ENCODE results near the gene SLC6A12.

The SLC6A12 gene

GRCh38 chr12:179885-180284, 34.1 kb downstream of the SLC6A12 start:
- no peak overlapping the region for H2BK15ac ChIP-seq (ENCODE audit: low read length)
- H4K8ac ChIP-seq (ENCODE audit: low read depth, low read length): no peak overlapping the region
- H4K91ac ChIP-seq (ENCODE audit: low read depth, low read length, poor library complexity): no peak overlapping the region
- no peak overlapping the region for H2BK5ac ChIP-seq (ENCODE audit: low read length)
- no peak overlapping the region for H3K9ac ChIP-seq (ENCODE audit: low read depth, low read length, poor library complexity)
- H2BK120ac ChIP-seq (ENCODE audit: low read depth, low read length): no peak overlapping the region
- peak overlapping the region; percentile 3 for H2AK5ac ChIP-seq (ENCODE audit: low read depth, low read length)
- peaks cover 0 to 16% (median 0%) of the 10 kb centered on the region in 3 experiments for H3K27me3 ChIP-seq (ENCODE audit: control insufficient read depth in 3 of 3, insufficient read depth in 3 of 3, low read depth in 1 of 3, low read length in 3 of 3)
- H3K4me1 ChIP-seq (ENCODE audit: control insufficient read depth in 2 of 2, insufficient read depth in 1 of 2, low read depth in 1 of 2, low read length in 2 of 2): peaks cover 0 to 13% of the 10 kb centered on the region in 2 donors
- peaks cover 2% of the 10 kb centered on the region for H3K79me1 ChIP-seq (ENCODE audit: low read depth, low read length)
- H2AFZ ChIP-seq (ENCODE audit: low read length): no peak overlapping the region
- no peaks in the 10 kb centered on the region for H3K9me3 ChIP-seq (replicated peaks in 1 of 2; ENCODE audit: control insufficient read depth in 2 of 2, insufficient read depth in 1 of 2, low read depth in 1 of 2, low read length in 2 of 2)
- no peak overlapping the region for H3K4ac ChIP-seq (ENCODE audit: low read length)
- H3K18ac ChIP-seq (ENCODE audit: low read length): peak overlapping the region; percentile 5
- H3K4me3 ChIP-seq (ENCODE audit: low read length in 2 of 2): no peak overlapping the region
- no peak overlapping the region for H3K23ac ChIP-seq (ENCODE audit: low read depth, low read length, poor library complexity)
- H3K36me3 ChIP-seq (replicated peaks in 1 of 2; ENCODE audit: control insufficient read depth in 2 of 2, insufficient read depth in 2 of 2, low read length in 2 of 2): no peaks in the 10 kb centered on the region
- no peak for DNase-seq (ENCODE audit: low spot score)
- no CpG with 5 or more reads among the region's 5 CpGs for WGBS, 2 donors (ENCODE audit: extremely low coverage in 2 of 2, insufficient read length in 2 of 2, insufficient replicate concordance in 1 of 2)
- H3K27ac ChIP-seq (replicated peaks; ENCODE audit: low read length): no peak overlapping the region
- H2BK12ac ChIP-seq (ENCODE audit: low read length): no peak overlapping the region
- H3K4me2 ChIP-seq (ENCODE audit: insufficient read depth, low read length, poor library complexity, severe bottlenecking): no peak overlapping the region
- H3K14ac ChIP-seq (ENCODE audit: low read length): no peak overlapping the region

DNA sequence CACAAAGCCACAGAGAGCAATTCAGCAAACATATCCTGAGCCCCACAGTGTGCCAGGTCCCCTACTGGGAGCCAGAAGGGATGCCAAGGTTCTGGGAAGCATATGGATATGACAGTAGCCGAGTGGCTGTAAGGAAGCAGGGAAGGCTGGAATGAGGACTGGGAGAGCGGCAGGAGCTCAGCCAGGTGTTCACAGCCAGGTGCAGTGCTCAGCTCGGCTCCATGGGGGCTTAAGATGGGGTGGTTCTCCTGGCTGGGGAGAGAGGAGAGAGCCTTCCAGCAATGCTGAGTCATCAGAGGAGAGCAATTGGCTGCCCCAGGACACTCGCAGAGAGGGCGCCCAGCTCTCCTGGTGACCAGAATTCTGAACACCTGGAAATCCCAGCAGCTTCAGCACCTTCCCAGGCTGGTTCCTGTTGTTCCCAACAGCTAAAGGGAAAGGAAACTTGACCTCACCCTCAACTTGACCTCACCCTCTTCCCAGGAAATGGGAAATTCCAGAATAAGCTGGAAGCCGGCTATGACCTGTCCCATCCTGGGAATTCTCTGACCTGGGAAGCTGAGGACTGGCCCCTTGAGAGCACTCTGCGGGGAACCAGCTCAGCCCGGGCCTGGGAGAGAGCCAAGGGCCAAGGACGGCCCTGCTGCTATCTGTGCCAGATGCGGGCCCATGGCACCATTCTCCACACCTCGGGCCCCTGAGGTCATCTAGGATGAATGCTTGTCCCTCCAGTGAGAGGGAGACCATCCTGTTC, 34.6 kb downstream of the SLC6A12 start:
- H3K23ac ChIP-seq (ENCODE audit: low read depth, low read length, poor library complexity): no peak overlapping the region
- peak overlapping the region; percentile 56 for H2BK5ac ChIP-seq (ENCODE audit: low read length)
- H3K4me2 ChIP-seq (ENCODE audit: insufficient read depth, low read length, poor library complexity, severe bottlenecking): no peak overlapping the region
- DNase-seq (ENCODE audit: low spot score): no peak
- H2AFZ ChIP-seq (ENCODE audit: low read length): no peak overlapping the region
- no peak overlapping the region for H4K8ac ChIP-seq (ENCODE audit: low read depth, low read length)
- H3K14ac ChIP-seq (ENCODE audit: low read length): peak overlapping the region; percentile 39
- no peak overlapping the region for H2BK15ac ChIP-seq (ENCODE audit: low read length)
- H3K27me3 ChIP-seq (ENCODE audit: control insufficient read depth in 3 of 3, insufficient read depth in 3 of 3, low read depth in 1 of 3, low read length in 3 of 3): peaks cover 0 to 16% (median 0%) of the 10 kb centered on the region in 3 experiments
- no peak overlapping the region for H2BK12ac ChIP-seq (ENCODE audit: low read length)
- H3K4me3 ChIP-seq (ENCODE audit: low read length in 2 of 2): no peak overlapping the region
- H3K4ac ChIP-seq (ENCODE audit: low read length): no peak overlapping the region
- H3K18ac ChIP-seq (ENCODE audit: low read length): peak overlapping the region; percentile 25
- no peak overlapping the region for H3K27ac ChIP-seq (replicated peaks; ENCODE audit: low read length)
- H2AK5ac ChIP-seq (ENCODE audit: low read depth, low read length): peak overlapping the region; percentile 3
- peak overlapping the region; percentile 12 for H4K91ac ChIP-seq (ENCODE audit: low read depth, low read length, poor library complexity)
- no peak overlapping the region for H2BK120ac ChIP-seq (ENCODE audit: low read depth, low read length)
- WGBS, 2 donors (ENCODE audit: extremely low coverage in 2 of 2, insufficient read length in 2 of 2, insufficient replicate concordance in 1 of 2): no CpG with 5 or more reads among the region's 11 CpGs
- H3K9me3 ChIP-seq (replicated peaks in 1 of 2; ENCODE audit: control insufficient read depth in 2 of 2, insufficient read depth in 1 of 2, low read depth in 1 of 2, low read length in 2 of 2): no peaks in the 10 kb centered on the region
- H3K79me1 ChIP-seq (ENCODE audit: low read depth, low read length): peaks cover 2% of the 10 kb centered on the region
- peaks cover 0 to 13% of the 10 kb centered on the region in 2 donors for H3K4me1 ChIP-seq (ENCODE audit: control insufficient read depth in 2 of 2, insufficient read depth in 1 of 2, low read depth in 1 of 2, low read length in 2 of 2)
- no peak overlapping the region for H3K9ac ChIP-seq (ENCODE audit: low read depth, low read length, poor library complexity)
- H3K36me3 ChIP-seq (replicated peaks in 1 of 2; ENCODE audit: control insufficient read depth in 2 of 2, insufficient read depth in 2 of 2, low read length in 2 of 2): no peaks in the 10 kb centered on the region

- Histone ChIP-seq H3K4me1 (ENCODE audit: control insufficient read depth in 2 of 2, insufficient read depth in 1 of 2, low read depth in 1 of 2, low read length in 2 of 2) (peaks cover 0 to 13% of the 10 kb centered on the region in 2 donors), H2BK120ac (ENCODE audit: low read depth, low read length) (no peak overlapping the region), H2BK12ac (ENCODE audit: low read length) (no peak overlapping the region), H4K91ac (ENCODE audit: low read depth, low read length, poor library complexity) (no peak overlapping the region), H3K4me2 (ENCODE audit: insufficient read depth, low read length, poor library complexity, severe bottlenecking) (no peak overlapping the region), H2AK5ac (ENCODE audit: low read depth, low read length) (peak overlapping the region; percentile 12), H3K79me1 (ENCODE audit: low read depth, low read length) (peaks cover 2% of the 10 kb centered on the region), H3K23ac (ENCODE audit: low read depth, low read length, poor library complexity) (no peak overlapping the region), H2BK5ac (ENCODE audit: low read length) (peak overlapping the region; percentile 56), H3K36me3 (replicated peaks in 1 of 2; ENCODE audit: control insufficient read depth in 2 of 2, insufficient read depth in 2 of 2, low read length in 2 of 2) (no peaks in the 10 kb centered on the region), H4K8ac (ENCODE audit: low read depth, low read length) (peak overlapping the region; percentile 20), H3K27ac (replicated peaks; ENCODE audit: low read length) (no peak overlapping the region), H3K9me3 (replicated peaks in 1 of 2; ENCODE audit: control insufficient read depth in 2 of 2, insufficient read depth in 1 of 2, low read depth in 1 of 2, low read length in 2 of 2) (no peaks in the 10 kb centered on the region), H3K18ac (ENCODE audit: low read length) (no peak overlapping the region), H2AFZ (ENCODE audit: low read length) (no peak overlapping the region), H3K4me3 (ENCODE audit: low read length in 2 of 2) (no peak overlapping the region), H2BK15ac (ENCODE audit: low read length) (no peak overlapping the region), H3K27me3 (ENCODE audit: control insufficient read depth in 3 of 3, insufficient read depth in 3 of 3, low read depth in 1 of 3, low read length in 3 of 3) (peaks cover 0 to 19% (median 0%) of the 10 kb centered on the region in 3 experiments), H3K9ac (ENCODE audit: low read depth, low read length, poor library complexity) (no peak overlapping the region), H3K14ac (ENCODE audit: low read length) (peak overlapping the region; percentile 39), H3K4ac (ENCODE audit: low read length) (no peak overlapping the region)
- WGBS, 2 donors (ENCODE audit: extremely low coverage in 2 of 2, insufficient read length in 2 of 2, insufficient replicate concordance in 1 of 2): no CpG with 5 or more reads among the region's 3 CpGs
- no peak for DNase-seq (ENCODE audit: low spot score)
Observed at GRCh38 chr12:178829-179109, 35.2 kb downstream of the SLC6A12 start.

DNA sequence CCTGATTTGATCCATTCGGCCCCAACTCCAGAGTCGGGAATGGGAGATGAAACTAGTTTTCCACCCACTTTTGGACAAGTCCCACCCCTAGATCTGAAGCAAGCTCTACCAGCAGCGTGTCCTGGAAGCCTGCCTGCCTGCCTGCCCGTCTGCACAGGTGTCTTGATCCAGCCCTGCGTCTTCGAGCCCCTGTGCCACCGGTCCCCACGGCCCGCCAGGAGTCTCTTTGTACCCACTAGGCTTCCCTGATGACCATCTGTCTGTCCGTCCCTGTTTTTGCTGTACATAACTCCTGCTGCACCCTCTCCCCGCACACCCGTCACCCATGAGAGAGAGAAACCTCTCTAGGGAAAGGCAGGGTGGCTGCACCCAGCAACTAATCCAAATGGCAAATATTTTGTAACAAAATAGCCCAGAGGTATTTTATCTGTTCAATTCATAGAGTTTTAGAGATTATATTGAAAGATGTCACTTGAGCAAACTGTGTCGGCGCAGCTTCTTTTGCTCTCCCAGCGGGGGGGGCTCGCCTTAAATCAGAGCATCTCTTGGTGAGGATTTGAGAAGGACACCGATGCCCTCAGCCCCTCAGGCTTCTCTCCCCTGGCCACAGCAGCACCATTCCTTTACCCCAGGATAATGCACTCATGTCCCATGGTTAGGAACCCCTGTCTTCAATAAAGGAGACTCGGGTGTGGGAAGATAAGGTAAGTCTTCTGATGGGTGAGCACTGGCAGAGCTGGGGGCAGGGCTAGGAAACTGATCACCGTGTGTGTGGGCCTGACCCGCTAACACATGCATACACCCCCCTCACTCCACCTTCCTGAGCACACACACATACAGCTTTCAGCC, 35.8 kb downstream of the SLC6A12 start:
- Histone ChIP-seq H3K36me3 (replicated peaks in 1 of 2; ENCODE audit: control insufficient read depth in 2 of 2, insufficient read depth in 2 of 2, low read length in 2 of 2) (no peaks in the 10 kb centered on the region), H3K14ac (ENCODE audit: low read length) (no peak overlapping the region), H2BK5ac (ENCODE audit: low read length) (no peak overlapping the region), H3K79me1 (ENCODE audit: low read depth, low read length) (peaks cover 2% of the 10 kb centered on the region), H2AFZ (ENCODE audit: low read length) (no peak overlapping the region), H3K4me3 (ENCODE audit: low read length in 2 of 2) (no peak overlapping the region), H2BK15ac (ENCODE audit: low read length) (no peak overlapping the region), H3K23ac (ENCODE audit: low read depth, low read length, poor library complexity) (no peak overlapping the region), H3K18ac (ENCODE audit: low read length) (peak overlapping the region; percentile 11), H3K4ac (ENCODE audit: low read length) (no peak overlapping the region), H3K4me1 (ENCODE audit: control insufficient read depth in 2 of 2, insufficient read depth in 1 of 2, low read depth in 1 of 2, low read length in 2 of 2) (peaks cover 0 to 13% of the 10 kb centered on the region in 2 donors), H4K91ac (ENCODE audit: low read depth, low read length, poor library complexity) (no peak overlapping the region), H3K4me2 (ENCODE audit: insufficient read depth, low read length, poor library complexity, severe bottlenecking) (no peak overlapping the region), H3K27me3 (ENCODE audit: control insufficient read depth in 3 of 3, insufficient read depth in 3 of 3, low read depth in 1 of 3, low read length in 3 of 3) (peaks cover 0 to 21% (median 0%) of the 10 kb centered on the region in 3 experiments), H3K9ac (ENCODE audit: low read depth, low read length, poor library complexity) (no peak overlapping the region), H3K9me3 (replicated peaks in 1 of 2; ENCODE audit: control insufficient read depth in 2 of 2, insufficient read depth in 1 of 2, low read depth in 1 of 2, low read length in 2 of 2) (no peaks in the 10 kb centered on the region), H4K8ac (ENCODE audit: low read depth, low read length) (peak overlapping the region; percentile 20), H2BK12ac (ENCODE audit: low read length) (no peak overlapping the region), H2BK120ac (ENCODE audit: low read depth, low read length) (no peak overlapping the region), H3K27ac (replicated peaks; ENCODE audit: low read length) (no peak overlapping the region), H2AK5ac (ENCODE audit: low read depth, low read length) (peak overlapping the region; percentile 46)
- no CpG with 5 or more reads among the region's 20 CpGs for WGBS, 2 donors (ENCODE audit: extremely low coverage in 2 of 2, insufficient read length in 2 of 2, insufficient replicate concordance in 1 of 2)
- DNase-seq (ENCODE audit: low spot score): no peak

Data from neuronal stem cell (in vitro differentiated cells).